Ovary (tissue), 9 donors: Measurements from ENCODE around the gene RILPL1. TPM values are rescaled to one million over a fixed set of nuclear protein-coding genes. Genes with fewer than 3 reads are reported as not detected.
"Not testable (repeated sequence)": the region's sequence is repeated elsewhere in the genome, so short reads cannot be mapped to it uniquely, and the experiment has no call there.

ENCODE experiments used
- DNase-seq, 5 donors: peaks; one replicate each; pipeline ENCODE4 v3.0.0-alpha.2; 2019 to 2020
- H3K27ac ChIP-seq, 2 donors: fragments of 200-600 bp; one replicate each; pipeline versions ENCODE4 v1.5.1 to v1.8.0; 2019 to 2022
- H3K27me3 ChIP-seq: fragments of 200-600 bp; one replicate; pipeline ENCODE4 v1.8.0; 2022
- H3K36me3 ChIP-seq: fragments of 200-600 bp; sonication (generic); one replicate; pipeline ENCODE4 v1.5.1; 2019
- H3K4me1 ChIP-seq: one replicate; pipeline ENCODE4 v1.8.1; 2013; ENCODE audit warnings: mild to moderate bottlenecking, moderate library complexity; ENCODE audit not compliant: insufficient read depth
- H3K4me3 ChIP-seq: fragments of 200-600 bp; sonication (generic); one replicate; pipeline ENCODE4 v1.5.1; 2017
- H3K9me3 ChIP-seq, 2 donors: fragments of 200-600 bp in 1 of 2; sonication (generic) in 1 of 2; one replicate each; pipeline versions ENCODE4 v1.5.1 to v1.8.1; 2013 to 2019; ENCODE audit warnings: mild to moderate bottlenecking in 1 of 2, moderate library complexity in 1 of 2
- CTCF ChIP-seq, 3 donors: fragments of 450-650 bp in 2 of 3; fragments of 200-600 bp in 1 of 3; IDR thresholded peaks; one replicate each; pipeline versions ENCODE4 v1.5.1 to v1.8.0; 2016 to 2022; ENCODE audit warnings: antibody characterized with exemption in 3 of 3, mild to moderate bottlenecking in 1 of 3
- EP300 ChIP-seq: sonication (generic); formaldehyde crosslinking; IDR thresholded peaks from one replicate; pipeline ENCODE4 v1.6.1; 2017; ENCODE audit warnings: antibody characterized with exemption
- POLR2A ChIP-seq: fragments of 450-650 bp; IDR thresholded peaks from one replicate; pipeline ENCODE4 v1.6.1; 2017; ENCODE audit warnings: antibody characterized with exemption, mild to moderate bottlenecking, moderate library complexity
- WGBS, 3 donors: extraction: QIAGEN DNeasy Blood & Tissue Kit in 1 of 3; methylation state at CpG; one replicate each; pipeline versions ENCODE4 v1.1.5 to v1.1.7; 2013 to 2017; 5-methylcytosine and 5-hydroxymethylcytosine counted together
- intact Hi-C, 4 donors: fragments of 100-400 bp; cut with DNase I; formaldehyde crosslinking; loops; one replicate each; pipeline versions ENCODE4 v1.11.0 to v1.15.1; 2022 to 2023
- polyA plus RNA-seq, 2 donors: library from polyadenylated mRNA; stranded (reverse); fragments of 200-250 nt in 1 of 2; fragments of 350-450 nt in 1 of 2; fragmentation: Illumina TruSeq in 1 of 2; extraction: RNeasy Lipid Tissue Mini Kit (QIAGEN cat#74804) in 1 of 2; gene quantifications; one replicate each; pipeline ENCODE4 v1.2.3, GENCODE V29; 2013 to 2014
- total RNA-seq, 7 donors: library from RNA; depleted of rRNA in 2 of 7; stranded (reverse); fragments of >200 nt in 2 of 7; fragmentation: NEBNext Ultra II Directional in 3 of 7; extraction: Animal tissue kit (Norgen Biotek cat#: 25700) in 3 of 7; gene quantifications; one replicate each; pipeline versions ENCODE4 v1.1.0 to v1.2.4, GENCODE V29; 2016 to 2023
- donor health status: DM: no; HTN: no; CAD: no; lungs with moderate emphysema.
- donor health status: DM: no; HTN: no; CAD: no.
- donor health status: Bipolar disorder and iron deficiency.
- donor health status: DM: yes; HTN: yes; CAD: no.
- donor health status: DM: no; HTN: no; CAD: no.
- donor health status: DM: yes; HTN: yes; CAD: no.

Gene RILPL1
- total and polyA plus RNA-seq, 9 donors = 9.8 to 25.1 (median 18.9) TPM

DNA sequence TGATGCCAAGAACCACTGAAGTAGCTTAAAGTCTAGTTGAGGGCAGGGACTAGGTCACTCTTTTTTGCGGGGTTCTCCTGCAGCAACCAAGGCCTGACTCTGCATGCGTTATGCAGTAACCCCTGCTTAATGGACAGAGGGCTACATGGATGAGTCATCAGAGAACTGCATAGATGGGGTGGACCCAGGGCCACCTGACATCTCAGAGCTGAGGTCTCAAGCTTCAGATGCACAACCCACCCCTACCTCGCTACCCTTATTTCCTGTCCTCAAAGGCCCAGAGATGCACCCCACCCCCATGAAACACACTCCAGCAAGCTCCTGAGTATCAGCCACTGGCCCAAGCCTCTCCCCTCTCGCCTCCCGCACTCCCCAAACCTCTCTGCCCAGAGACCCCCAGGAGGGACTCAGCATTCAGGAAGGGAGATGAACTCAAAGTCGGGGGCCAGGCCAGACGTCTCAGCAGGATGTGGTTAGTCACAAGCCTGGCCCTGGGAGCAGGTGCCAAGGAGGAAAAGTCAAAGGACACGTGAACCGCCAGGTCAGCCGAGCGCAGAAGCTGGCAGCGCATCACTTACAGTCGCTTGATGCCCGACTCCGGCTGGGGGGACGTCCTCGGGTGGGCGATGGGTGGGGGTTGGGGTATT, 49.8 kb downstream of the RILPL1 start:
- Histone ChIP-seq H3K36me3 (no peaks in the 10 kb centered on the region), H3K4me1 (no peaks in the 10 kb centered on the region), H3K27ac (no peak overlapping the region), H3K4me3 (no peak overlapping the region), H3K9me3 (no peaks in the 10 kb centered on the region), H3K27me3 (no peaks in the 10 kb centered on the region)
- 82 to 88% (median 83%) methylated on average over 18 of the region's 18 CpGs for WGBS, 3 donors
- intact Hi-C loops = no loop called here
- TF ChIP-seq EP300 (no peak), CTCF (IDR thresholded peaks at IDR 0.05) (no peak), POLR2A (no peak)
- no peak for DNase-seq

DNA sequence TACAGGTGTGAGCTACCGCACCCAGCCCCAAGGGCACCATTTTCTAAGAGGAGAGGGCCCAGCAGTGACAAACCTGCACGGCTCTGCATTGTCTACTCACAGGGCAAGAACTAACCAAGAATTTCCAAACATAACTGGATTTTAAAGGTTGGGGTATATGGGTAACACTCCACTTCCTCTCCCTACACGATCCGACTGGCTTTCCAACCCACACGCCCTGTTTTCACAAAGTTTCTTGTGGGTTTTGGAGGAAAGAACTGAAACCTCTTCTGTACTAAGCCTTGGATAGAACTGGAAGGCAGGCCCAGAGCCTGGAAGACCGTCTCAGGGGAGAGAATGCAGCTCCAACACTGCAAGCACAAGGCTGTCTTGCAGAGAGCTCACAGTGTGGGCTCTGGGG, 50.6 kb downstream of the RILPL1 start:
- 85 to 87% (median 87%) methylated on average over 6 of the region's 6 CpGs for WGBS, 3 donors
- intact Hi-C loops = no loop called here
- no peak overlapping the region for H3K27ac ChIP-seq

DNA sequence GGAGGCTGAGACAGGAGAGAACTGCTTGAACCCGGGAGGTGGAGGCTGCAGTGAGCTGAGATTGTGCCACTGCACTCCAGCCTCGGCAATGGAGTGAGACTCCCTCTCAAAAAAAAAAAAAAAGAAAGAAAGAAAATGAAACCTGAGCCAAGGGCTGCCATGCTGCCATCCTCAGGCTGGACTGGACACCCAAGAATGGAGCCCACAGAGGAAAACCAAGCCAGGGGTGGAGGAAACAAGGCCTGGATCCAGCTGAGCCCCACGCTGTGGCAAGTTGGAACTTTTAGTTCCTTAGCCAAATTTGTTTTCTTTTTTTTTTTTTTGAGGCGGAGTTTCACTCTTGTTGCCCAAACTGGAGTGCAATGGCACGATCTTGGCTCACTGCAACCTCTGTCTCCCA, 52.3 kb downstream of the RILPL1 start:
- DNase-seq, intact Hi-C loops, H3K4me3 ChIP-seq, H3K9me3 ChIP-seq, H3K27me3 ChIP-seq, H3K36me3 ChIP-seq, H3K4me1 ChIP-seq, H3K27ac ChIP-seq: not testable (repeated sequence)
- 87 to 89% (median 88%) methylated on average over 5 of the region's 5 CpGs for WGBS, 3 donors

More for the DNA sequence above, 50.6 kb downstream of the RILPL1 start:
- H3K27me3 ChIP-seq = no peaks in the 10 kb centered on the region
- TF ChIP-seq EP300 = no peak
- TF ChIP-seq CTCF (IDR thresholded peaks at IDR 0.05) = no peak
- TF ChIP-seq POLR2A = no peak
- no peak overlapping the region for H3K4me3 ChIP-seq
- no peaks in the 10 kb centered on the region for H3K36me3 ChIP-seq
- H3K4me1 ChIP-seq = no peaks in the 10 kb centered on the region
- no peaks in the 10 kb centered on the region for H3K9me3 ChIP-seq
- no peak for DNase-seq

- DNase-seq = no peak
- TF ChIP-seq CTCF (IDR thresholded peaks at IDR 0.05) = no peak
- no peak for TF ChIP-seq EP300
- TF ChIP-seq POLR2A = no peak
- no peaks in the 10 kb centered on the region for H3K36me3 ChIP-seq
- H3K4me1 ChIP-seq = no peaks in the 10 kb centered on the region
- no peak overlapping the region for H3K27ac ChIP-seq
- no peaks in the 10 kb centered on the region for H3K9me3 ChIP-seq
- H3K4me3 ChIP-seq = no peak overlapping the region
- intact Hi-C loops = no loop called here
- H3K27me3 ChIP-seq = no peaks in the 10 kb centered on the region
- 79 to 80% (median 79%) methylated on average over 14 of the region's 14 CpGs for WGBS, 3 donors
Observed at GRCh38 chr12:123479442-123480180, 53.9 kb downstream of the RILPL1 start.

GRCh38 chr12:123478762-123479161, 54.8 kb downstream of the RILPL1 start:
- Histone ChIP-seq H3K4me1 (no peaks in the 10 kb centered on the region), H3K9me3 (no peaks in the 10 kb centered on the region), H3K27ac (no peak overlapping the region), H3K4me3 (no peak overlapping the region), H3K27me3 (no peaks in the 10 kb centered on the region), H3K36me3 (no peaks in the 10 kb centered on the region)
- intact Hi-C loops = no loop called here
- no peak for TF ChIP-seq POLR2A
- DNase-seq = no peak
- 76 to 82% (median 77%) methylated on average over 10 of the region's 10 CpGs for WGBS, 3 donors
